HG02759 (cell line): Measurements from ENCODE around the gene SCGB3A2.

Source experiments
- ATAC-seq: cut with Tn5 transposase; IDR thresholded peaks from one replicate; pipeline ENCODE4 v1.9.1; 2021; ENCODE audit warnings: mild to moderate bottlenecking, moderate library complexity; ENCODE audit not compliant: unreplicated experiment

SCGB3A2 gene, protein sequence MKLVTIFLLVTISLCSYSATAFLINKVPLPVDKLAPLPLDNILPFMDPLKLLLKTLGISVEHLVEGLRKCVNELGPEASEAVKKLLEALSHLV

DNA sequence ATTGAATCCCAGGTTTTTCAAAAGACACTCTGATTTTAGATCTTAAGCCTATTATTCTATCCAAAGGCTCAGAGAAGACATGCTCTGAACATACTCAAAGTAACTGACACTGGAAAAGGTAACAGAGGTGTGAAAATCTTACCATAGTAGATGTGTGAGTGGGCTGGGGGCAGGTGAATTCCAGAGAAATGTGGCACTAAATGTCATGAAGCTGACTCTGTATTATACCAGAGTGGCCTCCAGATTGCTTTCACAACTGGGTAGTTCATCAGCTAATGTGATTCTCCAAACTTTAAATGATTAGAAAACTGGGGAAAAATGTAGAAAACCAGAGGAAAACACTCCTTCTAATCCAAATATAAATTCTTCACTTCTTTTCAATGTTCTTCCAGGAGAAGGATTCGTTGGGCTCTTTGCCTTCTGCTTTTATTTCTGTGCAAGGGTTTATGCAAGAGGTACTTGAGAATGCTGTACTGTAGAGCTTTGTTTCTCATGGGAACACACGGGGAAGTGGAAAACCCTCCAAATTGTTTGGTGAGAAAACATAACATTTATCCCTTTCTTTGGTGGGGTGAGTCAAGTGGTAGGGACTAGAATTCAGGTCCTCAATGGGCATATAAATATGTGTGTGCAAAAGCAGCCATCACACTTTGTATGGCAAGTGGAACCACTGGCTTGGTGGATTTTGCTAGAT, at the start of gene SCGB3A2:
Gene SCGB3A2 (plus strand): TSS at position 646 of the 694 bp plus-strand sequence. CDS start 93 bp downstream, outside the sequence.
- no peak for ATAC-seq

DNA sequence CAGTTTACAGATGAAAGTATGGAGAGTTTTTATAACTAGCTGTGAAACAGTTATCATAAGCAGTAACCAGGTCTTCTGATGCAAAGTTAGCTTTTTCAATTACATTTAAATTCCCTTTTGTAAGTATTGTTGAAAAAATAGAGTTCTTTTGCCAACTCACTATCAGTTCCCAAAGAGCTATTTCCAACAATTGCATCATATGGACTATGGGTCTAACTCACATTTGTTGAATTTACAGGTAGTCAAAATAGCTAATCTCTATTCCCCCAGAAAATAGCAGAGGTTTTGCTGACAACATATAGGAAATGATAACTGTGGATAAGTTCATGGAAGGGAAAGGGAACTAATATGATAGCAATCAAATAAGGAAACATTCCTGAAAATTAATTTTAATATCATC, 48.5 kb upstream of the SCGB3A2 start:
- no peak for ATAC-seq

DNA sequence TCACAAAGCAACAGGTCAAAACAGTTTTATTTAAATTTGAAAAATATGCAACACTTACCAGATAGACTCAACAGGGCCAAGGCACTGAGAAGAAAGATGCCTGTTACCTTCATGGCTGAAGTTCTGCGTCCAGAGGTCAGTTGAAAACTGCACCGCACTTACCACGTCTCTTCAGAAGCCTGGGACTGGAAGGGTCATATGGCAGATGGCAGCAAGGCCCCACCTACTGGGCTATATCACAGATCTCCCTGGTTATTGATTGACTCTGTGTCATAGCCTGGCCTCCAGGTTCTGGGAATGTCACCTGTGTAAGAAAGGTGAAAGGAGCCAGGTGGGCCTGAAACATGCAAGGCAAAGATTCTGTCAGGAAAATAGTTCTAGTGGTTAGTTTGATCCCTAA, 47.0 kb upstream of the SCGB3A2 start, which contains the start of gene SPINK1:
Gene SPINK1 (minus strand): TSS at position 207 of the 400 bp plus-strand sequence. CDS start 94 bp downstream, at position 113.
- no peak for ATAC-seq

DNA sequence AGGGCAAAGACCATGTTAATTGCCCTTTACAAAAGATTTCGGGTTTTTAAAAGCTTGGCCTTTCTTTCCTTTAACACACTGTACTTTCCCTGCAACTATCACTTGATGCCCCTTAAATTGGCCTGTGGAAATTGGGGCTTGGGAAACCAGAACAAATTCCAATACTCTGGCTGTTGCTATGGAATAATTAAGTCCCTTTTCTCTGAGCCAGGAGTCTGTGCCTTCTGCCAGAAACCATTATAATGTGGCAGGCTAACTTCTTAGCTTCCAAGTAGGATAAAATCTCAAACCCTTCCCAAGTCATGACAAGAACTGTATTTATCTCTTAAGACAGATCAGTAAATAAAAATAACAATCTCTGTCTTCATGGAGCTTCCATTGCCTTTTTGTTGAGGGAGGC, 46.0 kb upstream of the SCGB3A2 start:
- ATAC-seq: no peak

DNA sequence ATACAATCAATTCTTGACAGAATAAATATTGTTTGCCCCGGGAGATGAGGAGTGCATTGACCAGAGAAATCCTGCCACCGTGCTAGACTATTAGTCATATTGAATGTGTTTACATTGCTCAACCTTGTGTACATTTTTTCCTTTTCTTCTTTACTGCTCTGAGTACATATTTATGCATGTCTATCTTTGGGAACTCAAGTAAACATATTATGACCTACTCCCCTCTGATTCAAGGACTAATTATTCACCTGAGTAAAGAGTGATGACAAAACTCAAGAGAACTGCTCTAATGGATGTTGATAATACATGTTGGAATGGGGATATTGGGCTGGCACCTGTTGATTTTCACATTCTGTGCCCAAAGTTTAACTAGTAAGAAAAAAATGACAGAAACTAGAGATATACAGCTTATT, 43.1 kb upstream of the SCGB3A2 start:
- no peak for ATAC-seq

DNA sequence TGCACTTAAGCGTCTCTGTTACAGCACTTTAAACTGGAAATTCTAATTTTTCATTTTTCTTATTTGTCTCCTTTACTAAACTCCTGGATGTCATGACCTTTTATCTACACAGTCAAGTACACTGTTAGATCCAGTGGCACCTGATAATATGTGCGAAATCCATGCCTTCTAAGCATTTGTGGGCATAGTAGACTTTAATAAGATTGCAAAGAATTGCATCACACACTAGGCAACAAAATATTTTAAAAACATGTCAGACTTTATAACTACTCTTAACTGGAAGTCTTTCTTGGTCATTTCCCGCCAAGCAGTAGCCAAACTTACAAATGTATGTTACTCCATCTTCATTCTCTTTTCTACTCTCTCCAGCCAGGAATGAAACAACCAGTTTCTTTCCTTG, 42.1 kb upstream of the SCGB3A2 start:
- ATAC-seq: no peak

DNA sequence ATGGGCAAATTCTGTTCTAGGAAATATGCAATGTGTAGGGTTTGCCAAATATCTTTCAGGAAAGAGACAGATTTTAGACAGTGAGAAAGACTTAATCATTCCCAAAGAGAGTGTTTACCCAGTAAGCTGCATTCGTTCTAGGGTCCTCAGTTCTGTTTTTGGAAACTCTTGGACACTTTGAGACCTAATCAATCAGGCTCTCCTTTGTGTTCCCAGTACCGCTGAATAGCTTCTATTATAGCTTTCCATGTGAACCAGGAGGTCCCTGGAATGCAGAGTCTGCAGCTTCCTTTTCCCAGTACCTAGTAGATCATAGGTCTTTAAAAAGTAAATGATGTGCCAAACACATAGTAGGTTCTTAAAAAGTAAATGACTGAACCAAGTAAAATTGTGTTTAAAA, 35.6 kb upstream of the SCGB3A2 start:
- no peak for ATAC-seq

DNA sequence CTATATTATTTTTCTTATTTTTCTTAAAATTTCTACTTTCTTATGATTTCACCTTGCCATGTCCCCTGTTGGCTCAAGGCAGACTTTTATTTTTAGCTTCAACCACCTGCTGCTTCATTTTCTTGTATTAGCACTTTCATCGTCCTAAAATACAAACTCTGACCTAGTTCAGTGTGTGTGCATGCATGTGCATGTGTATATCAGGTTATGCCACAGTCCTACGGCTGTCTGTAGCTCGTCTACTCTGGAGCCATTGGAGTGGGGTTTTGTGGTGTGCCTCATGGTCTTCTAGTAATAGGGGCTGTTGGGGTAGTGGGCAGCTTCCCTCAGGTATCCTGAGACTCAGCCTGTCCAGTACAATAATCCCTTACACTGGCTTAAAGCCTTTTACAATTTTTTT, 33.7 kb upstream of the SCGB3A2 start:
- no peak for ATAC-seq

DNA sequence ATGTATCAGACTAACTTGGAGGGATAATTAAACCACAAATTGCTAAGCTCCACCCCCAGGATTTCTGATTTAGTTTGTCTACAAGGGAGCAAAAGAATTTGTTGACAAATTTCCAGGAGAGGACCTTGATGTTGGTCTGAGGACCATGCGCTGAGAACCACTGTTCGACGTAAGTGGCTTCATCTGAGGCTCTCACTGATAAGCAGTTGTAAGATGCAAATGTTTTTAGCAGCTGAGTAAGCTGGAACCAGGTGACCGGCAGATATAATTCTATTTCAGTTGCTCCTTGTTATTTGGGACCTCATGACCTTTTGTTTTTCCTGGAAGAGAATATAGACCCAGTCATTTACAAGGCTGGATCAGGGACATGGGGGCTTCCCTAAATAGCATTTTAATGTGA, 32.9 kb upstream of the SCGB3A2 start:
- no peak for ATAC-seq

DNA sequence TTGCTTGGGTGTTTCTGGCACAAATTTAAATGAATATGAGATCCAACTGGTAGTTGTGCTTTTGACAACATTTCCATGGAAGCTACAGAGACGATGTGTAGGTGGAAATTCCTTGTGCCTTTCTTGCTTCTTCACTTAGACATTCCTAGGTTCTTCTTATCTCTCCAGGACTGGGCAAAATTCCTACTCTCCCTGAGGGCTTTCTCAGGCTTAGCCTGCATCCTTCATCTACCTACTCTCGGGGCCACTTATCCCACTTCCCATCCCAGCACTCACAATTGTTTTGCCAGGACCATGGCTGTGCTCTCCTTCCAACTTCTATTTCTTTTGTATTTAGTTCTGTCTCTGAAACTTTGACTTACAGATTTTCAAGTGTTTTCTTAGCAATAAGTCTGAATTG, 29.3 kb upstream of the SCGB3A2 start:
- no peak for ATAC-seq

DNA sequence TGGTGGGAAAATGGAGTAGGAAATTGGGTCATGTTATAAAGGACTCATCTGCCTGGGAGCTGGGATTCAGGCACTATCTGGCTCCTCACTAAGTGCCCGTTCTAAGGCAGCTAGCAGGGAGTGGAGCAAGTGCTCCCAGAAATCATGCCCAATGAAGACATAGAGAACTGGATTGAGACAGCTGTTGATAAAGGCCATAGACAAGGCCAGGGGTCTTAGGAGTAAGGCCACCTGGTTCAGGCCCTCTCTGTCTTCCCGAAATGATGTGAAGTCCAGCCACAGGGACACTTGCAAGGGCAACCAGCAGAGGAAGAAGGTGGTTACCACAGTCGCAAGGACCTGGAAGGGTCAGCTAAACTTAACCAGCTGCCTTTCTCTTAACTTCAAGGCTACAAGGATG, 26.9 kb upstream of the SCGB3A2 start:
- no peak for ATAC-seq

DNA sequence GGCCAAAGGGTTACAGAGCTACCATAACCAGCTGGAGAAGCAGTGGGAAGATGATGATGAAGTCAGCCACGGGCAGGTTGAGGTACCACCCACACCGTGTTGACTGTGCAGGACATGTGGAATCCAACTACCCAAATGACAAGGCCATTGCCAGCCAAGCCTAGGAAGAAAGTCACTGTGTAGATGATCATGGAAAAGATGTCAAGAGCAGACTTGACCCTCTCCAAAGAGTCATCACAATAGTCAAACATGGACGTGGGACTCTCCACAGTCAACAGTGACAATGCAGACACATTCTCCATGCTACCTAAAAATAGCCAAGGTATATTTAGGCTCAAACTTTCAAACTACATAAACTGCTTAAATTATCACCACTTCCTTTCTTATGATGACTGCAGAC, 26.1 kb upstream of the SCGB3A2 start:
- no peak for ATAC-seq

DNA sequence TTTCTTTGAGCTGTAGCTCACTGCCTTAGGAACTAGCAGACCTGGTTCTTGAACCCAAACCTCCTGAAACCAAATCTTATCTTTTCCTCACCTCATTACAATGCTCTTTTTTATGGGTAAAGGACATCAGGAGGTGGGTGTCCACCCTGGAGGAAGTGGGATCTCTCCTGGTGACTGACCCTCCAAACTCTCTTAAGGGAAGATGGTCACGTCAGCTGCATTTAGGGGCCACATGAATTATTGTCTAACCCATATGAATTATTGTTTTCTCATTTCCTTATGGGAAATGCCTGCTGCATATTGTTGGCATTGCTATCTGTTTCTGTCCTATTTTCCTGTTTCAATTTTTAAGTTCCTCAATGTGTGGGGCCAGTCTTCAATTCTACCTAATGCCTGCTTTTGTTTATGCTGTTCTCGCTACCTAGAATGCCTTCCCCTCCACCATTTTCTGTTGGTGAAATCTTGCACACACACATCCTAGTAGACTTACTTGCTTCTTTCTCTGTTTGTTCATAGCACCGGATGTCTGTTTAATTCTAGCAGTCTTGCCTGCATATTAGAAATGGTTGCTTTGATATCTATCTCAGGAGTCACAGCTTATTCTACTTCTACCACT, 25.0 kb upstream of the SCGB3A2 start:
- ATAC-seq: no peak

DNA sequence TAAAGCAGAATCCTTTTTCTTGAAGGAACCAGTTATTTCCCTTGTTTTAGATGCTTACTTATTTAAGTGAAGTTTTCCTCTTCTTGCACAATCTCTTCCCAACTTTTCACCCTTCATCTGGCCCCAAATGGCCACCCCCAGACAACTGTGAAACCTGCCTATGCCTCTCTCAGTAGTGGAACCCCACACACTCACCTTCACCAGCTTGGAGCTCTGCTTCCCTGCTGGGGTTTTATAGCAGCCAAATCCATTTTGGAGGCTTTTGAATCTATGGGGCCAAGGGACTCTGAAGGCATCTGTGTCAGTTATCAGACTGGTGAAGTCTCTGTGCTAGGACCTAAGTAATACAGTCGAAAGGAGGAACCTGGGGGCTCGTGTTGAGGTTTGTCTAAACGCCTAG, 24.2 kb upstream of the SCGB3A2 start:
- no peak for ATAC-seq

DNA sequence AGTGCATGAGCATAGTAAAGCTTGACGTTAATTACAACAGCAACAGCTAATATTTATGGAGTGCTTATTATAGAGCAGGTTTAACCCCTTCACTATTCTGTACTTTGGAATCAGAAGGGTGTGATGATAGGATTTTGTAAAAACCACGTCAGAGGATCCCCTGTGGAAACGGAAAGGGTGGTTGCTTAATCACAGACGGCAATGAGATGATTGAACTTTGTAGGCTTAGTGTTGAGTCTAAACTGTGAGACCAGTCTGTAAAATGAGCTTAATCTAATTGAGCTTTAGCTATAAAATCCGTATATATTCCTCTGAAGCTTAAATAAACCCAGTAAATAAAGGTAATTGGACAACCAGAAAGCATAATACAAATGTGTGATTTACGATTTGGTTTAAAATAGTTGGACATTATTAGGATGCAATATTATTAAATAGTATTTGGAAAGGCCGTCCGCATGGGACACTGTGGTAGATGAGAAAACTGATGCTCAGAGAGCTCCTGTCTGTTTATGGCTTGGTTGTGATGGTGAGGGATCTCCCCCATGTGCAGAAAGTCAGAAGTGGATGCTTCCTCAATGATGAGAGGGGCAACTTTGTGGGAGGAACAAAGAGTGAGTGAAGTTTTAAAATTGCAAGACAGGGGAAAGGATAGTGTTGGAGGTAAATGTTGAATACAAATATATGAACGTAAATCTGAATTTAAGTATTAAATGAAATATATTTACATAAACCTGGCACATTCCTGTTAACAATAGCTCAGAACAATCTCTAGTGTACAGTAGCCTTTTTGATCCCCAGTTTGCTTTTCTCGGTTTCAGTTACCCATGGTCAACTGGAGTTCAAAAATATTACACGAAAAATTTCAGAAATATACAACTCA, 23.4 kb upstream of the SCGB3A2 start:
- no peak for ATAC-seq

DNA sequence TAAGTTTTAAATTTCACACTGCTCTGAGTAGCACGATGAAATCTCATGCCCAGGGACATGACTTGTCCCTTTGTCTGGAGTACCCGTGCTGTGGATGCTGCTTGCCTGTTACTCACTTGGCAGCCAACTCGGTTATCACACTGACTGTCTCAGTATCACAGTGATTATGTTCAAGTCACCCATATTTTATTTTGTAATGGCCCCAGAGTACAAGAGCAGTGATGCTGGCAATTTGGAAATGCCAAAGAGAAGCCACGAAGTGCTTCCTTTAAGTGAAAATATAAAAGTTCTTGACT, 22.8 kb upstream of the SCGB3A2 start:
- ATAC-seq: no peak

DNA sequence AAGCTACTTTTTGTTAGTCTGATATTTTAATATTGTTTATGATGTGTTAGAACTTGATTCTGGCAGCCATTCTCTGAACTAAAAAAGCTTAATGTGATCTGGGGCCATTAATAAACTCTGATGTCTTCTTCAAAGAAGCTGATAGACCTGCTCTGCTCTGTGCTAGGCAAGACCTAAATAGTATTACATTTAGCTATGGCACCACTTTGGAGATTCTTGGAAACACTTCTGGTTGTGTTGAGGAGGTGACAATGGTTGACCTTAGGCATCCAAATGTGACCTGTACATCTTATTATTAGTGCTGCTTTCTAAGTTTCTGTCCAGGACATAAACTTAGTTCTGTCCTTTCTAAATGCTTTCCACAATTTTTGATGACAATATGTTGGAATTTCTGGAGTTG, 21.7 kb upstream of the SCGB3A2 start:
- no peak for ATAC-seq

DNA sequence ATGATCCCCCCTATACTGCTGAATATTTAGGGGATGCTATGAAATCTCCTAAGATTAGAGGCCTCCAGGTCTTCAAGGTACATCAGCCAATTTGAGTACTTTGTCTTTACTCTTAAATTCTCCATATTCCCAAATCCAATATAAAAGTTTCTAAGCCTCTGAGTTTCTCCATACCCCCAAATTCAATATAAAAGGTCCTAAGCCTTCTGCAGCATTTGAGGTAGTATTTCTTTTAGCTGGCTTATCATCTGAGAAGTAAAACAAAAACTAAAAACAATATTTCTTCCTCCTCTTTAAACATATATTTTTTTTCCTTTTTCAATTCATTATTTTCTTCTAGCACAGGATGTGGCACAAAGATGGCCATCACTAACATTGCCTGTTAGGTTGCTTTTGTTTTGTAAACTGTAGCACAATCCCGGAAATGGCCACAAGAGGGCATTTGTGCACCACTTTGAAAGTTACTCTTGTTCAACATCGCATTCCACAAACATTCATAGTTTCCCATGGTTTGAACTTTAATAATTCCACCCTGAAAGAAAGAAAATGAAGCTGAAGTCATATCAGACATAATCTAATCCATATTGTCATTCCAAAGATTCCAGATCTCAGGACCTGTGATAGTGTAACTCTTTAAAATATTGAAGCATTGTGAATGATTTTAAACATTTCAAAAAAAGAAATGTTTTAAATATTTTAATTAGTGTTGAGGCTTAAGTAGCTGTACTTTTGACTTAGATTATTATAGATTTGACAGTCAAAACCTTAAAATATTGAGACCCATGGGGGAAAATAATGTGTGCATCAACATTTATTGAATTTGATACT, 21.0 kb upstream of the SCGB3A2 start:
- ATAC-seq: peak; percentile 89

DNA sequence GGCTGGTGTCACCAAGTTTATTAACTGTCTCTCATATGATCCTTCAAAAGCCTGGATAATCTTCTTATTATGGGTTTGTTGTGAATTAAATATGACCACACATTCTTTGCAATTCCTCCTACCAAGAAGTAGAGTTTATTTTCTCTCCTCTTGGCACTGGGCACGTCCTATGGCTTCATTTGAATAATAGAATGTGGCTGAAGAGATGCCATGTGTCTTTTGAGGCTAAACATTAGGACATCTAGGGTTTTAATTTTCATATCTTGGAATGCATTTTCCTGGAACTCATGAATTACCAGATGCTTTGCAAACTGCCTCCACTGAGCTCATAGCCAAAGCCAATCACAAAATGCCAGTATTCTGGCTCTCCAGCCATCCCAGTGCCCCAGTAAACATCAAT, 19.9 kb upstream of the SCGB3A2 start:
- ATAC-seq: no peak

DNA sequence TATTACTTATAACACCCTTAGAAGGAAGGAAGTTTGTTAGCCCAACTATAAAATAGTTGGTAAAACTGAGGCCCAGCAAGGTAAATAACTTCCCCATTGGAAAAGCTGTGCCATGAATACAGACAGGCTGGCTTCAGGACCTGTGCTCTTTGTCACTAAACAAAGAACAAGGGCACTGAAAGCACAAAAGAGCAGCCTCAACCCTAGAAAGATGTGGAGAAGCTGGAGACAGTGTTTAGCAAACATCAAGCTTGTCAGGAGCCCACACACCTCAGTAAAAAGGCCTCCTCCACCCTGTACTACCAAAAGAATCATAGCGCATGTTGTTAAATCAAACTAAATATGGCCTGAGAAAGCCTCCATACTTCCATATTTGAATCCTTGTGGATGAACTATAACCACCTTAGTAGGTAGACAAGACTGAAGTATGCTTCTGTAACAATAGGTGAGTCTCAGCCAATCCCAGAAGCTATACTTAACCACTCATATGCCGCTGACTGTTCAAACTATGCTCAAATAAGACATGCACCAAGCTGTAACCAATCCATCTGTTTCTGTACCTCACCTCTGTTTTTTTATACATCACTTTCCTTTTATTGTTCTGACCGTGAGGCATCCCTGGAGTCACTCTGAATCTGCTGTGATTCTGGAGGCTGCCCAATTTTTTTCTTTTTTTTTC, 18.4 kb upstream of the SCGB3A2 start:
- no peak for ATAC-seq
